HAP-1 (cell line): ENCODE measurements around the gene LMX1A.

Experiments used
- DNase-seq, 2 experiments: peaks; one replicate each; pipeline ENCODE4 v3.0.0-alpha.2; 2016 to 2020; ENCODE audit warnings: low spot score in 2 of 2
- H3K27me3 ChIP-seq: fragments of 250-450 bp; sonication (Bioruptor Pico); 2 replicates; pipeline ENCODE4 v1.5.1; 2020; ENCODE audit warnings: low read depth, mild to moderate bottlenecking, moderate library complexity
- H3K36me3 ChIP-seq: fragments of 250-450 bp; sonication (Bioruptor Pico); replicated peaks from 2 replicates; pipeline ENCODE4 v1.5.1; 2020; ENCODE audit warnings: mild to moderate bottlenecking
- H3K4me1 ChIP-seq: fragments of 250-450 bp; sonication (Bioruptor Pico); 2 replicates; pipeline ENCODE4 v1.5.1; 2020; ENCODE audit warnings: mild to moderate bottlenecking
- H3K4me3 ChIP-seq: fragments of 250-450 bp; sonication (Bioruptor Pico); 2 replicates; pipeline ENCODE4 v1.5.1; 2020; ENCODE audit warnings: mild to moderate bottlenecking, moderate library complexity
- H3K9me3 ChIP-seq: fragments of 250-450 bp; sonication (Bioruptor Pico); 2 replicates; pipeline ENCODE4 v1.5.1; 2020; ENCODE audit warnings: mild to moderate bottlenecking, moderate library complexity
- in situ Hi-C: fragments of 300-500 bp; cut with MboI; formaldehyde crosslinking; loops from 3 replicates; pipeline ENCODE4 v1.14.3; 2020; ENCODE audit warnings: low sequenced_read_pairs, inconsistent platforms, mixed read lengths

Gene LMX1A

GRCh38 chr1:165353731-165354671, 2.5 kb downstream of the LMX1A start:
- no peaks in the 10 kb centered on the region for H3K36me3 ChIP-seq
- in situ Hi-C loops = no loop called here
- no peaks in the 10 kb centered on the region for H3K4me1 ChIP-seq
- H3K27me3 ChIP-seq = peaks cover 92% of the 10 kb centered on the region
- no peak for DNase-seq
- no peak overlapping the region for H3K4me3 ChIP-seq
- no peaks in the 10 kb centered on the region for H3K9me3 ChIP-seq

- no peaks in the 10 kb centered on the region for H3K36me3 ChIP-seq
- H3K4me1 ChIP-seq = no peaks in the 10 kb centered on the region
- H3K9me3 ChIP-seq = no peaks in the 10 kb centered on the region
- H3K4me3 ChIP-seq = no peak overlapping the region
- no peak for DNase-seq
- in situ Hi-C loops = no loop called here
- H3K27me3 ChIP-seq = peaks cover 86% of the 10 kb centered on the region
Measured at GRCh38 chr1:165352442-165353293, 3.8 kb downstream of the LMX1A start.

DNA sequence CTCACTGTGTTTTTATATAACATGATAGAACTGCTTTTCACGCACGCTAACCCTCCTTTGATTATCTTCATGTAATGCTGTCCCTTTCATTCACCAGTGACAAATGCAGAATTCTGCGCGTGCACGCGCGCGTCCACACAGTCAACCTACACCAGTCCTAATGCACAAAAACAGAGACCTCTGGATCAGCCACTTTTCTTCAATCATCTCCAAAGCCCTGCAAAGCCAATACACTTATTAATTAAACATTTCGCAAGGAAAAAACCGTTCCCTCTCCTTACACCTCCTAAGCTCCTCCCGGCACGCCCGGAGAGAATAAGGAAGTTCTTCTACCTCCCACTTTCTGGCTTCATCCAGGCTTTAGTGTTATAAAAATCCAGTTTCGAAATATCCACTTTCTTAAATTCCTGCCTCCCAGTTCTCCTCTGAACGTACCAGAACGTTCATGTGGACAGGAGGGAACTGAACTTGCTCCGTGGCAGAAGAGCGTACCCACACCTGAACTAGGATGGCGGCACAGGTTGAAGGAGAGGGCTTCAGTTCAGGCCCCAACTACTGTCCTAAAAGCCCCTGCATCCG, 4.6 kb downstream of the LMX1A start:
- no peak for DNase-seq
- Histone ChIP-seq H3K36me3 (no peaks in the 10 kb centered on the region), H3K9me3 (no peaks in the 10 kb centered on the region), H3K4me3 (no peak overlapping the region), H3K27me3 (peaks cover 86% of the 10 kb centered on the region), H3K4me1 (no peaks in the 10 kb centered on the region)
- in situ Hi-C loops = no loop called here

DNA sequence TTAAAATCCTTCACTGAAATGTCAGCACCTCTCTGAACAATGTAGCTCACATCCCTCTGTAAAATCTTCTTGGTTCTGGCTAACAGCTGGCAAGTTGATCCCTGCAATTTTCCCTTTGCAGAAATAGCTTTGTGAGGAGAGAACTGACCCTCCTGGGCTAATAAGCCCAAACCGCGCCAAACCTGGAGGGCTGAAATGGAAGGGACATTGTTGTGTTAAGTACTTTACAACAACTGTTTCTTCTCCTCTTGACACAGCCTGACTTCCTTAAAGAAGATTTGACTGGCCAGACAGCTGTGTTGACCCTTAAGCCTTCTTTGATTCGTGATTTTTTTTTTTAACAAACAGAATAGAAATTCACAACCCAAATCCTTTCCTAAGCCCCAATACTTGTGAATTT, 5.7 kb downstream of the LMX1A start:
- peaks cover 89% of the 10 kb centered on the region for H3K27me3 ChIP-seq
- H3K9me3 ChIP-seq = no peaks in the 10 kb centered on the region
- DNase-seq = no peak
- H3K4me3 ChIP-seq = no peak overlapping the region
- no peaks in the 10 kb centered on the region for H3K36me3 ChIP-seq
- in situ Hi-C loops = no loop called here
- no peaks in the 10 kb centered on the region for H3K4me1 ChIP-seq

DNA sequence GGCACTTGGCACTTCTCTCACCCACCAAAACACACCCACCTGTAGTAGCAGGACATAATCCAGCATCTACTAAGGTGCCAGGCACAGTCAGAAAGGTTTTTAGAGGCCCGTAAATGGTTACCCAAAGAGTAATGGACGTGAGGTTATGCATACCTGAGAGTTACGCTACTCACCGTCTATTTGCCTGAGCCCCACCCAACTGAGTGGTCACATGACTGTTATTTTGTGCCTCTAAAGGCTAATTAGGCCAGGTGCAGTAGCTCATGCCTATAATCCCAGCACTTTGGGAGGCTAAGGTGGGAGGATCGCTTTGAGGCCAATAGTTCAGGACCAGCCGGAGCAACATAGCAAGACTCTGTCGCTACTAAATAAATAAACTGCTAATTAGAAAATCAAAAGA, 11.0 kb downstream of the LMX1A start:
- H3K27me3 ChIP-seq = peaks cover 39% of the 10 kb centered on the region
- no peaks in the 10 kb centered on the region for H3K9me3 ChIP-seq
- no peaks in the 10 kb centered on the region for H3K4me1 ChIP-seq
- in situ Hi-C loops = no loop called here
- no peak overlapping the region for H3K4me3 ChIP-seq
- no peaks in the 10 kb centered on the region for H3K36me3 ChIP-seq
- DNase-seq = no peak

DNA sequence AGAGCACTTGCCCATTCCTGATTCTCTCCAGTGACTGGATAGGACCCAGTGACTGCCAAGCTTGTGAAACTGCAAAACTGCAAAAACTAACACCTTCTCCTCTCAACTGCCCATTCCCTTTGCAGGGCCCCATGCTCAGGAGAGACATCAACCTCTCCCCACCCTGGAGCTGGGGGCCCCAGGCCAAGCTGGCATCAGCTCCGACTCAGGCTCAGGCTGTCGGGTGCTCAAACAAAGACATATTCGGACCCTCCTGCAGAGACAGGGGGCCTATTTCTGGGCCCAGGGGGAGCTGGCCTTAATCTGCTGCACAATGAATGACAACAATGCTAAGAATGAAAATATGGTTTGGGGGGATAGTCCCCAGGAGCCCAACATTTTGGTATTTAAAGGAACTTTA, 11.8 kb downstream of the LMX1A start:
- in situ Hi-C loops = no loop called here
- Histone ChIP-seq H3K27me3 (peaks cover 33% of the 10 kb centered on the region), H3K4me1 (no peaks in the 10 kb centered on the region), H3K36me3 (no peaks in the 10 kb centered on the region), H3K9me3 (no peaks in the 10 kb centered on the region), H3K4me3 (no peak overlapping the region)
- DNase-seq = no peak

- H3K9me3 ChIP-seq = no peaks in the 10 kb centered on the region
- no peak overlapping the region for H3K4me3 ChIP-seq
- peaks cover 28% of the 10 kb centered on the region for H3K27me3 ChIP-seq
- no peaks in the 10 kb centered on the region for H3K36me3 ChIP-seq
- no peaks in the 10 kb centered on the region for H3K4me1 ChIP-seq
- in situ Hi-C loops = no loop called here
- no peak for DNase-seq
Measured at GRCh38 chr1:165344198-165344597, 12.3 kb downstream of the LMX1A start.

DNA sequence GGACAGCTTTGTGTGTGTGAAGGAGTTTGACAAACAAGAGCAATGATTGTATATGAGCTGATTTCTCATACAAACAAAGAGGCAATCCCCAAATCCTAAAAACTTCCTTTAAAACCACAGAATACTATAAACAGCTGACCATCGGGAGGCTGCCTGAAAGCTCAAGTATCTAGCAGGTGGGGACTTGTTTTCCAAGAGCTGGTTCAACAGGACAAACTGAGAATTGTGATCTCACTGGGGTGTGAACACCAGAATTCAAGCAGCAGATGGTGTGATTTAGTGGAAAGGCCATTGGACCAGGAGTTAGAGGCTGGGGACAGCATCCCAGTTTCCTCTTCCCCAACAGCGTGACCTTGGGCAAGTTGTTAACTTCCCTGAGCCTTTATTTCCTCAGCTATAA, 13.9 kb downstream of the LMX1A start:
- Histone ChIP-seq H3K36me3 (no peaks in the 10 kb centered on the region), H3K4me3 (no peak overlapping the region), H3K27me3 (peaks cover 24% of the 10 kb centered on the region), H3K4me1 (no peaks in the 10 kb centered on the region), H3K9me3 (no peaks in the 10 kb centered on the region)
- DNase-seq = no peak
- in situ Hi-C loops = no loop called here

GRCh38 chr1:165342168-165342567, 14.3 kb downstream of the LMX1A start:
- Histone ChIP-seq H3K4me3 (no peak overlapping the region), H3K4me1 (no peaks in the 10 kb centered on the region), H3K9me3 (no peaks in the 10 kb centered on the region), H3K27me3 (peaks cover 19% of the 10 kb centered on the region), H3K36me3 (no peaks in the 10 kb centered on the region)
- no peak for DNase-seq
- in situ Hi-C loops = no loop called here

- in situ Hi-C loops = no loop called here
- DNase-seq = no peak
- H3K36me3 ChIP-seq = no peaks in the 10 kb centered on the region
- no peaks in the 10 kb centered on the region for H3K9me3 ChIP-seq
- no peak overlapping the region for H3K4me3 ChIP-seq
- no peaks in the 10 kb centered on the region for H3K4me1 ChIP-seq
- peaks cover 6% of the 10 kb centered on the region; the same call in 1 of the 2 replicates for H3K27me3 ChIP-seq
Measured at GRCh38 chr1:165339164-165339563, 17.4 kb downstream of the LMX1A start.

DNA sequence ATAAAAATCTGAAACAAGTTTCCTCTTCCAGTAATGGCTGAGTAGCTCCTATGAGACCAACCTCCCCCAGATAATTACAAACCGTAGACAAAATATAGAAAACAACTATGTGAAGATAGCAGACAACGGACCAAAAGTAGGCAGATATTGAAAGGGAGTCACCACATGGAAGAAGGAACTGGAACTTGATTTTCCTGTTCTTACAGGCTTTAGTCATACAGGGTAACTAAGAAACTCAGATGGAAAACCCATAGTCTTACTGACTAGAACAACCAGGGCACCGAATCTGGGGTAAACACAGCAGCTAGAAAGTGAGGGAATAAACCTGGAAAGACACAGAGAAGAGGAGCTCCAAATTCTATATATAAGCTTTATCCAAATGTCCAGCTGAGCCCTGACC, 26.0 kb downstream of the LMX1A start:
- Histone ChIP-seq H3K4me3 (no peak overlapping the region), H3K4me1 (no peaks in the 10 kb centered on the region), H3K9me3 (no peaks in the 10 kb centered on the region), H3K36me3 (no peaks in the 10 kb centered on the region), H3K27me3 (no peaks in the 10 kb centered on the region)
- DNase-seq = no peak
- in situ Hi-C loops = no loop called here

DNA sequence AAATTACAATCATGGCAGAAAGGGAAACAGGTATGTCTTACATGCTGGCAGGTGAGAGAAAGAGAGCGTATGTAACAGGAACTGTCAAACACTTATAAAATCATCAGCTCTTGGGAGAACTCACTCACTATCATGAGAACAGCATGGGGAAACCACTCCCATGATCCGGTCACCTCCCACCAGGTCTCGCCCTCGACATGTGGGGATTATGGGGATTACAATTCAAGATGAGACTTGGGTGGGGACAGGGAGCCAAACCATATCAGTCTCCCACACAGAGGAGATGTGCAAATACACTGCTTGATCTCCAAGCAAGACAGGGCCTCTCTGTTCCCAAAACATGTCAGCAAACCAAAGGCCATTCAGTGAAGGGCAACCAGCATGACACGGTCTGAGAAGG, 27.4 kb downstream of the LMX1A start:
- Histone ChIP-seq H3K4me1 (no peaks in the 10 kb centered on the region), H3K4me3 (no peak overlapping the region), H3K27me3 (no peaks in the 10 kb centered on the region), H3K9me3 (no peaks in the 10 kb centered on the region), H3K36me3 (no peaks in the 10 kb centered on the region)
- no peak for DNase-seq
- in situ Hi-C loops = no loop called here

DNA sequence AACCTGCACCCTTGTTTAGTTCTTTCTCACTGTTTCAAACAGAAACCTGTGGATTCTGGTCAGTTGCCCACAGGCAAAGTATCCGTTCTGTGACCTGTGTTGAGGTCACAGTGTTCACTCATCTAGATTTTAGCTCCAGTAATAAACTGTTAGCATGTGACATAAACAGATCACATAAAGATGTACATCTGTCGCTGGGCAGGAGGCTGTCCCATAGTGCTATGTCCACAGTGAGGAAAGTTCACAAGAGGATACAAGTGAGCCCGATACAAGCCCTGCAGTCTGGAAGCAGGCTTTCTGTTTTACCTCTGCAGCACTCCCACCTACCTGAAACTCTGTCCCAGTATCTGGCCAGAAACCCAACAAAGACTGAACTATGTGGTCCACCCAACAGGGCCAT, 28.4 kb downstream of the LMX1A start:
- Histone ChIP-seq H3K36me3 (no peaks in the 10 kb centered on the region), H3K27me3 (no peaks in the 10 kb centered on the region), H3K9me3 (no peaks in the 10 kb centered on the region), H3K4me3 (no peak overlapping the region), H3K4me1 (no peaks in the 10 kb centered on the region)
- DNase-seq = no peak
- in situ Hi-C loops = no loop called here

GRCh38 chr1:165327538-165327937, 29.0 kb downstream of the LMX1A start:
- Histone ChIP-seq H3K9me3 (no peaks in the 10 kb centered on the region), H3K36me3 (no peaks in the 10 kb centered on the region), H3K4me3 (no peak overlapping the region), H3K4me1 (no peaks in the 10 kb centered on the region), H3K27me3 (no peaks in the 10 kb centered on the region)
- no peak for DNase-seq
- in situ Hi-C loops = no loop called here
